CD4-positive, alpha-beta T cell treated with Interleukin-4 for 4 hours (primary cell): ENCODE data around the gene GOLGA8N.

Source experiments
- DNase-seq: peaks from one replicate; pipeline ENCODE4 v3.0.0-alpha.2; 2020

The GOLGA8N gene

GRCh38 chr15:32652178-32652577 is 58.9 kb downstream of the GOLGA8N start:
- DNase-seq: no peak

DNA sequence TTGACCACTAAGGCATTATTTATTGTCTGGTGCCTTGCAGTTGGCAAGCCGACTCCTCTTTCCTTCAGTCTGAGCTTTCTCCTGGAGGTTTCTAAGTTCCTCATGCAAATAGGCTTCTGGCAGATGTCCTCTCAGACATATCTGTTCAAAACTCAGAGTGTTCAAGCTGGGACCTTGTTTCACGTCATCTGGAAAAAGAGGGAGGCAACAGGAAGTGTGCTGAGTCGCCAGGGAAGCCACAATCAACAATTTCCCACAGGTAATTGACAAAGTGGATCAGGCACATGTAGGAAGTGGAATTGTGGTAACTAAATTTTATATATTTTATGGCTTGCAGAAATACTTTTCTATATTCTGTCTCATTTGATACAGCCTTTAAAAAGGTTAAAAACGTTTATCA is 62.8 kb downstream of the GOLGA8N start:
- DNase-seq: no peak

GRCh38 chr15:32656496-32656895 is 63.2 kb downstream of the GOLGA8N start:
- DNase-seq: no peak
